ENCODE data around the gene FOXK2.

DNA sequence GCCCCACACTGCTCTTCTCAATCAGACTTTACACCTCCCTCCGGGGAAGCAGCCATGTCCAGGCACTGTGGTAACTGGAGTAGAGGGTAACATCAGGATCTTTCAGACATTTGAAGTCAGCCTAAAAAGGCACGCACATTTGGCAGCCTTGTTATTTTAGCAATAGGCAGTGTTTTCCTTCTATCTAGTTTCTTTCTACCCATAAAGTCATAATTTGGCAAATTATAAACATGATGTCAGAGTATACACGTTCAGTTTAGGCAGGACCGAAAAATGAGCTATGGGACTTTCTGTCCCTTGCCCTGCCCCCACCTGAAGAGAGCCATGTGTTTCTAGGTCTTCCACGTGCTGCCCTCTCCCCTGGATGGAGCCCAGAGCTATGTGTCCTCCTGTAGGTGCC is 39.9 kb upstream of the FOXK2 start:
- TF ChIP-seq ZFP30 (CRISPR knock-in tag; IDR thresholded peaks at IDR 0.05) (no peak), TOX (CRISPR knock-in tag; IDR thresholded peaks at IDR 0.05; ENCODE audit: borderline replicate concordance) (no peak), CSDC2 (CRISPR knock-in tag; IDR thresholded peaks at IDR 0.05) (no peak), ZFP3 (CRISPR knock-in tag; IDR thresholded peaks at IDR 0.05) (no peak), GLIS3 (CRISPR knock-in tag; IDR thresholded peaks at IDR 0.05) (no peak), ARNTL (CRISPR knock-in tag; IDR thresholded peaks at IDR 0.05; ENCODE audit: borderline replicate concordance, low read depth) (no peak)
- TF ChIP-seq, protein P1, sequence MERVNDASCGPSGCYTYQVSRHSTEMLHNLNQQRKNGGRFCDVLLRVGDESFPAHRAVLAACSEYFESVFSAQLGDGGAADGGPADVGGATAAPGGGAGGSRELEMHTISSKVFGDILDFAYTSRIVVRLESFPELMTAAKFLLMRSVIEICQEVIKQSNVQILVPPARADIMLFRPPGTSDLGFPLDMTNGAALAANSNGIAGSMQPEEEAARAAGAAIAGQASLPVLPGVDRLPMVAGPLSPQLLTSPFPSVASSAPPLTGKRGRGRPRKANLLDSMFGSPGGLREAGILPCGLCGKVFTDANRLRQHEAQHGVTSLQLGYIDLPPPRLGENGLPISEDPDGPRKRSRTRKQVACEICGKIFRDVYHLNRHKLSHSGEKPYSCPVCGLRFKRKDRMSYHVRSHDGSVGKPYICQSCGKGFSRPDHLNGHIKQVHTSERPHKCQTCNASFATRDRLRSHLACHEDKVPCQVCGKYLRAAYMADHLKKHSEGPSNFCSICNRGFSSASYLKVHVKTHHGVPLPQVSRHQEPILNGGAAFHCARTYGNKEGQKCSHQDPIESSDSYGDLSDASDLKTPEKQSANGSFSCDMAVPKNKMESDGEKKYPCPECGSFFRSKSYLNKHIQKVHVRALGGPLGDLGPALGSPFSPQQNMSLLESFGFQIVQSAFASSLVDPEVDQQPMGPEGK (CRISPR knock-in tag; IDR thresholded peaks at IDR 0.05; ENCODE audit: borderline replicate concordance), result no peak
- TF ChIP-seq, protein P2, sequence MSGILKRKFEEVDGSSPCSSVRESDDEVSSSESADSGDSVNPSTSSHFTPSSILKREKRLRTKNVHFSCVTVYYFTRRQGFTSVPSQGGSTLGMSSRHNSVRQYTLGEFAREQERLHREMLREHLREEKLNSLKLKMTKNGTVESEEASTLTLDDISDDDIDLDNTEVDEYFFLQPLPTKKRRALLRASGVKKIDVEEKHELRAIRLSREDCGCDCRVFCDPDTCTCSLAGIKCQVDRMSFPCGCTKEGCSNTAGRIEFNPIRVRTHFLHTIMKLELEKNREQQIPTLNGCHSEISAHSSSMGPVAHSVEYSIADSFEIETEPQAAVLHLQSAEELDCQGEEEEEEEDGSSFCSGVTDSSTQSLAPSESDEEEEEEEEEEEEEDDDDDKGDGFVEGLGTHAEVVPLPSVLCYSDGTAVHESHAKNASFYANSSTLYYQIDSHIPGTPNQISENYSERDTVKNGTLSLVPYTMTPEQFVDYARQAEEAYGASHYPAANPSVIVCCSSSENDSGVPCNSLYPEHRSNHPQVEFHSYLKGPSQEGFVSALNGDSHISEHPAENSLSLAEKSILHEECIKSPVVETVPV (CRISPR knock-in tag; IDR thresholded peaks at IDR 0.05), result no peak

Data from SK-N-SH treated with all-trans-retinoic acid at 6 μM for 48 hours (cell line).